Smooth muscle cell of the brain vasculature (primary cell): Measurements from ENCODE around the gene GALNT1.

Experiments
- DNase-seq: peaks from one replicate; pipeline ENCODE4 v3.0.0-alpha.2; 2012; ENCODE audit warnings: low read depth, low spot score

The GALNT1 gene

DNA sequence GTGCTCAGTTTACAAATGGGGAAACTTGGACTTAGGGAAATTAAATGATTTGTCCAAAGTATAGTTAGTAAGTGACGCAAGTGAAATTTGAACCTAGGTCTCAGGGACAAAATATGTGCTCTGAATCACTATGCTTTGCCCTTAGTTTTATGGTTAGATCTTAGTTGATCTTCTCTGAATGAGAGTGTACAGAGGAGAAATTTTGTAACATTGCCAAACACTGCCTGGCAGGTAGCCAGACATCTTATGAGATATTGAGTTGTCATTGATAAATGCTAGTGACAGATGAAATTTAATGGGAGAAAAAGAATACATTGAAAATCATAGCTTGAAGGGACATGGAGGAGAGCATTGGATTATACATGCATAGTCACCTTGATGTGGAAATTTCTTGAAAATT is 91.4 kb downstream of the GALNT1 start:
- no peak for DNase-seq

DNA sequence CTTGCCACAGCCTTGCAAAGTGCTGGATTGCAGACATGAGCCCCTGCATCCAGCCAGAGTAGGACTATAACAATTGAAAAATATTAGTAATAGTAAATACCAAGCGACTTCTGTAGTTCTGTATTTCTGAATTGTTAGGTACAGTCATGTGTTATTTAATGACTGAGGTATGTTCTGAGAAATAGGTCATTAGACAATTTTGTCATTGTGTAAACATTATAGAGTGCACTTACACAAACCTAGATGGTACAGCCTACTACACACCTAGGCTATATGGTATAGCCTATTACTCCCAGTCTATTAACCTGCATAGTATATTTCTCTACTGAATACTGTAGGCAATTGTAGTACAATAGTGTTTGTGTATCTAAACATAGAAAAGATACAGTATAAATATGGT is 92.1 kb downstream of the GALNT1 start:
- DNase-seq, result no peak

DNA sequence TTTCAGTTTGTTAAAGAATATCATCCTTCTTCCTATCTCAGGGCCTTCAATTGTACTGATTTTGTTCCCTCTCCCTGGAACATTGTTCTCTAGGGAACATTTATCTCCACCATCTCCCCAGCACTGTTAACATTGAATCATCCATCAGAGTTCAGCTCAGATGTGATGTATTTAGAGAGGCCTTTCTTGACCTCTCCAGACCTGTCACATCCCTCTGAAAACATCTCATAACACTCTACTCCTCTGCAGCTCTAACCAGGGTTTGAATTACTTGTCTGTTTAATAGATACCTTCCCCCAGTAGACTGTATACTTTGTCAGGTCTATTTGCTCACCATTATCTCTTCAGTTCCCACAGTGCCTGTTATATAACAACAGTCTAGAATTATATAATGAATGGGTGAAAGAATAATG is 98.6 kb downstream of the GALNT1 start:
- no peak for DNase-seq

DNA sequence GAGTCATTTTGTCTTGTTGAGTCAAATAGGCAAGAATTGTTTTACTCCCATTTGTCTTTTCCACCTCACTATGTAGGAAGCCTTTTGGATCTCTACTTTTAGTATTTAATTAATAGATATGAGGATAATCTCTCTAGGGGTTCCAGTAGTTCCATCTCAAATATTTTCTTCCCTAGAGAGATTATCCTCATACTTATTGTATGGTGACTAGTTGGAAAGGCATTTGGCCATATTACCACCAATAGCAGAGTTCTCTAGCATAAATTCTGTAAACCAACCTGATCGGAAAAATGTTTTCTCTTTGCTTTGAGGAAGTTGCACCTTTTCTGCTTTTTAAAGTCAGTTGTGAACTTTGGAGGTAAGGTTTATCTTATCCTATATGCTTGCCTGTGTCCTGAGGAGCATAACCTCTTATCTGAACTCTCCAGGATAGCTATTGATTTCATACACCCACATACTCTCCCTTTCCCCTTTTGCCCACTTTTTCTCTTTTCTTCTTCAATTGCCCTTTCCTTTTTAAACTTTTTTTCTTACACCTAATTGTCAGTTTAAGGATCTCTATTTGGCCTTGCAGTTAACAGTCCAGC is 100.8 kb downstream of the GALNT1 start:
- DNase-seq, result no peak

DNA sequence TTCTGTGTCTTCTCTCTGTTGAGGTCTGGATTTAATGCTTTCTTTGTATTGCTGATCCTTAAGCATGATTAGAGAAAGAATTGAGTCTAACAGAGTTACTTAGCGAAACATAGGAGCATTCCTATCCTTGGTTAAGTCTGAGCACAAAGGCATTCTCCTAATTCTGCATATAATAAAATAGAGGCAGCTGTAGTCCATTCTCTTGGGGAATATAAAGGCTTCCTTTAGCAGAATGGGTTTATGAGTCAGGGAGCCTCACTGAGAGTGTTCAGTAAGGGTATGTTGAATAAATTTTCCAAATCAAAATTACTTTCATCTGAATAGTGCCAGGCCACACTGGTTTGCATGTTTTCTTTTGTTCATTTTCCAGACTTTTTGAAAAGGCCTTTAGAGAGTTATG is 101.5 kb downstream of the GALNT1 start:
- no peak for DNase-seq

DNA sequence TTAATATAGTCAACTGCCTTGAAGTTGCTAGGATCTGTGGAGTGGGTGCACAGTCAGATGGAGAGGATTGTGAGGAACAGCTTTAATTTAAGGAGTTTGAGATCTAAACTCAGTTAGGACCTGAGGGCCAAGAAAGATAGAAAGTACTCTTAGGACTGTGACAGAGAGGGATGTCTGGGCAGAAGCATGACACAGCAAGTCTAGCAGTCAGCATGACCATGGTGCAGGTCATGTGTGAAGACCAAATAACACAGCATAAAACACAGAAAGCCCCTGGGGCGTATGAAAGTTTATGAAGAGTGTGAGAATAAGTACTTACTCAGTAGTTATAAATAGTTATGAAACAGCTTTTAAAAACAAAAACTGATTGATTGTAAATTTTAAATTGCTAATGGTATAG is 107.2 kb downstream of the GALNT1 start:
- no peak for DNase-seq

DNA sequence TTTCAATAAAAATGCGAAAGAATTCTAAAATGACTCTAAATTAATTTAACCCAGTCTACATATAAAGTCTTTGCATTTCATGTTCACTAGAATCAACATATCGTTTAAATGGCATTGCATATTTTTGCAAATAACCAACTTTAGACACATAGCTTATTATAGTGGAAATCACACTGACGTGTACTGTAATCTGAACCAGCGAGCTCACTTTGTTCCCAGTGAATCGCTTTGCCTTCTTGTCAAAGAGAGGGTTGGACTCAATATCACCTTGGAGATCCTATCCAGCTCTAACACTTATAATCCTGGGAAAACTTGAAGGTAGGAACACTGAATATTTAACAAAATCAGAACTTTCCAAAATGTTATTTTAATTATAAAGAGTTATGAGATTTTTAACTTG is 108.2 kb downstream of the GALNT1 start:
- no peak for DNase-seq

DNA sequence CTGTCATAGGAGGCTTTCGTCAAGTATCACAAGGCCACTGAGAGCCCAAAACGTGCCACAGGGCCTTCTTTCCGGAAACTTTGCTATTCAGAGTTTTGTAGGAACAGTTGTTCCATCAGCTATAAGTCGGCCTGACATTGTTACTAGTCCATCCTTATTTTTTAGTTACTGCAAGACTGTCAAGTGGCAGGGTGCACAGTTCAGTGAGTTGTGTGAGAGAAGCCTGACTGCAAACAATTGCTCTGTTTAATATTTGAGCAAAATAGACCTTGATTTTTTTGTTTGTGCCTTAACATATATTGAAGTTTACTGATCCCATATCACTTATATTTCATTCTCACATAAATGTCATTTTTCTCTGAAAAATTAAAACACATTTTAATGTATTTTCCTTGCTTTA is 110.1 kb downstream of the GALNT1 start:
- no peak for DNase-seq

DNA sequence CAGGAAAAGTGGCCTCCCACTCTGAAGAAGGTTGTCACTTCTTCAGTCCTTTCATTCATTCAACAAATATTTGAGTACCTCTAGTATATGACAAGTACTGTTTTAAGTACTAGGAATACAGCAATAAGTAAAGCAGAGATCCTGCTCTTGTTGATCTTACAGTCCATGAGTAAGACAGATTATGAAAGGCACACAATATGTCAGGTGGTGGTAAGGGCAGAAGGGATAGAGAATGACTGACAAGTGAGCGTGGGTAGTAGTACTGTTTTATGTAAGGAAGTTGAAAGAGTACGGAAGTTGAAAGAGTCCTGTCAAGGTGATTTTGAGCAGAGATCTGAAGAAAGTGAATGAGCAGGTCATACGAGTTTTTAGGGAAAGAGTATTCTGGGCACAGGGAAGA is 111.3 kb downstream of the GALNT1 start:
- DNase-seq, result no peak

DNA sequence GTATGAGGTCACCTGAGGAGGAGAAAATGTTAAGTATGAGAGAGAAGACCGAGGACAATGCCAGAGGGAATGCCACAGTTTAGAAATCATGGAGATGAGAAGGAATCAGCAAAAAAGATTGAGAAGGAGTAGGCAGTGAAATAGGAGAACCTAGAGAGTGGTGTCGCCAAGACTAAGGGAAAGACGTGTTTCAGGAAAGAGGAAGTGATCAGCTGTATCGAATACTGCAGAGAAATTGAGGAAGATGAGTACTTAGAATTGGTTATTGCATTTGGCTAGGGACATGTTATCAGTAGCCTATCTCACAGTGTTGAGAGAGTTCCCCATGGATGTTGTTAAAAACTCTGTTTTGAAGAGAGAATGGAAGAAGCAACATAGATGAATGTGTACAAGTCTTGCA is 112.3 kb downstream of the GALNT1 start:
- no peak for DNase-seq

DNA sequence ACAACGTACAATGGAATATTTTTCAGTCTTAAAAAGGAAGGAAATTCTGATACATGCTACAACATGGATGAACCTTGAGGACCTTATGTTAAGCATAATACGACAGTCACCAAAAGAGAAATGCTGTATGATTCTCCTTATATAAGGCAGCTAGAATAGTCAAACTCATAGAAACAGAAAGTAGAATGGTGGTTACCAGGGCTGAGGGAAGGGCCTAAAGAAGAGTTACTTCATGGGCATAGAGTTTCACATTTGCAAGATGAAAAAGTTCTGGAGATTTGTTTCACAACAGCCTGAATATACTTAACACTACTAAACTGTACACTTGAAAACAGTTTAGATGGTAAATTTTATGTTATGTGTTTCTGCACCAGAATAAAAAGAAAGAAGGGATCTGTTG is 113.3 kb downstream of the GALNT1 start:
- no peak for DNase-seq

DNA sequence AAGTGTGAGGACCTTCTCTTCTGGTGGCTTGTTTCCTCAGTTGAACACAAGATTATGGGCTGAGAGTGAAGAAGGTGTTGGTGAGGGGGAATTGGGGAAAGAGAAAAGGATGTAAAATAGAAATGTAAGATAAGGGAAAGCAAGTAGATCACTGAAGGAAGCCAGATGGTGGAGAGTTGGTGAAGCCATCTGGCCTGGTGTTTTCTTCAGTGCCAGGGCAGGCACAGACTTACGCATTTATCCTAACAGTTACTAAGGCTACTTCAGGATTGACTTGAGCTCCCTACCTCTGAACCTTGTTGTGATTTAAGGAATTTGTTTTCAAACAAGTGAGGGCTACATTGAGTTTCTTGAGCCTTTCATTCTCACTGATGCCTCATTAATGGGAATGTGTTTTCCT is 113.8 kb downstream of the GALNT1 start:
- no peak for DNase-seq

DNA sequence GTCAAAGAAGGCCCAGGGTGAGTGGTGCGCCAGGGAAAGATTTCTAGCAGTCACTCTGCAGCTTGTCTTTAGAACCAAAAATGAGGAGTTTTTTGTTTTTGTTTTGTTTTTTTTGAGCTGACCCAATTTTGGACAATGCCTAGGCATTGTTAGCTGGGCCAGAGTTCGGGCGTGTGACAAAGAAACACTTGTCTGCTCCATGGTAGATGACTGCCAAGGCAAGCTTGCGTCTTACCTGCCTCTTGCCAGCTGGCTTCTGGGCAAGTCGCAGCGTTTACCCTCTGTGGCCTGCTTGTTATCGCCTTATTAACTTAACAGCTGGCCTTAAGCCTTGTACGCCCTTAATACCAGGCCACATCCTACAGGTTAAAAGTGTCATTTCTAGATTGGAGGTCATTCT is 114.3 kb downstream of the GALNT1 start:
- DNase-seq, result no peak

DNA sequence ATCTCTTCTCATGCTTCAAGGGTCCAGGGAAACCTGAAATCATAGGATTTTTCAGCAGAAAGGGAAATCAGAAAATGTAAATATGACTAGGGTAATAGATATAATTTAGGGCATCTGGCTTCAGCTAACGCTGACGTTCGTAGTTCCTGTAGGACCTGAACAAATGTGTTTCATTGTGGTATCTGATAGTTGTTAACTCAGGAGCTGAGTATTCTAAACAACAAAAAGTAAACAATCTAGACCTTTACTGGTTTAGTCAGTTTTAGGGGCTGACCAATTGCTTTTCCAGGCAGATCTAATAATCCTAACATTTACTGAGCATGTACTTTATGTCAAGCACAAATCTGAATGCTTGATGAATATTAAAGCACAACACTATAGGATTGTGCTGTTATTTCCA is 114.8 kb downstream of the GALNT1 start:
- no peak for DNase-seq

DNA sequence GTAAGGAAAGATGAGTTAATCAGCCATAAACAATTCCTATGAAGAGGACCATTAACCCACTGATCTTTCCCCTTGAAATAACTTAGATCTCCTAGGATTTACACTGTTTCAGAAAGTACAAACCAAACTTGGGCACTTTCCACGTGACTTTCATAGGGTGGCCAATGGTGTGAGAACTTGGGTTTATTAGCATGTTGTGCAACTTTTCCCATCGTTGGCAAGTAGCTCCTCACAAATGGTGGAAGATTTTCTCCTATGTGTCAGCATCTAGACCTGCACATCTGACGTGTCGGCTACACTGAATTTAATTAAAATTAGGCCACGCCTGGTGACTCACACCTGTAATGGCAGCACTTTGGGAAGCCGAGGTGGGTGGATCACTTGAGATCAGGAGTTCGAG is 116.3 kb downstream of the GALNT1 start:
- DNase-seq, result no peak

DNA sequence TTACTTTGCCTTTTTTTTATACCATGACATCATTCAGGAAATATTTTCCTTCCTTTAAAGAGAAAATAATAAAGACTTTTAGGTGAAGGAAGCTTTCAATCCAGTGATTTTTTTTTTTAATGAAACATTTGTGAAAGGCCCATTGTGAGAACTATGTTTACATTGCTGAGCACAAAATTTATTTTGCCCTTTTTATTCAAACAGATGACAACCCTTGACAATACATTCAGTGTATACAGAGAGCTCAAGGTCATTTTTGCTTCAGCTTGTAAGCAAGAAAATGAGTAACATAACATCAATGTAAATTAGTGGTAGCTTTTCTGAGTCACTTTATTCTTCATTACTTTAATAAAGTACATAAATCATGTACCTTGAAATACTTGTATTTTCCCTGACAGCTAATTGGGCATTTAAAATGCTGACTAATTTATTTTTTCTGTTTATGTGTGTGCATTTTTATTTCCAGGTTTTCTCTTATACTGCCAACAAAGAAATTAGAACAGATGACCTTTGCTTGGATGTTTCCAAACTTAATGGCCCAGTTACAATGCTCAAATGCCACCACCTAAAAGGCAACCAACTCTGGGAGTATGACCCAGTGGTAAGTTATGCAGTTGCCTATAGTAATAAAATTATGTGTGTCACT is 121.6 kb downstream of the GALNT1 start:
- DNase-seq, result no peak

DNA sequence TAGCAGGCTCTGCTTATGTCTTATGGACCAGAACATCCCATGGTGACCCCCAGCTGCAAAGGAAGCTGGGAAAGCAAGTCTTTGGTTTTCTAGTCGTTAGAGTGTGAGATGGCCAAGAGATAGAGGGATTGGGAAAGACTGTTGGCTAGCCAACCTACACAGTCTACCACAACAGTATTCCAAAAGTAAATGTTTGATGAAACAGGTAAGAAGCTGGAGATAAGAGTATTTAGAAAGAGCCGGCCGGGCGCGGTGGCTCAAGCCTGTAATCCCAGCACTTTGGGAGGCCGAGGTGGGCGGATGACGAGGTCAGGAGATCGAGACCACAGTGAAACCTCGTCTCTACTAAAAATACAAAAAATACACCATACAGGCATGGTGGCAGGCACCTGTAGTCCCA is 124.4 kb downstream of the GALNT1 start:
- no peak for DNase-seq

DNA sequence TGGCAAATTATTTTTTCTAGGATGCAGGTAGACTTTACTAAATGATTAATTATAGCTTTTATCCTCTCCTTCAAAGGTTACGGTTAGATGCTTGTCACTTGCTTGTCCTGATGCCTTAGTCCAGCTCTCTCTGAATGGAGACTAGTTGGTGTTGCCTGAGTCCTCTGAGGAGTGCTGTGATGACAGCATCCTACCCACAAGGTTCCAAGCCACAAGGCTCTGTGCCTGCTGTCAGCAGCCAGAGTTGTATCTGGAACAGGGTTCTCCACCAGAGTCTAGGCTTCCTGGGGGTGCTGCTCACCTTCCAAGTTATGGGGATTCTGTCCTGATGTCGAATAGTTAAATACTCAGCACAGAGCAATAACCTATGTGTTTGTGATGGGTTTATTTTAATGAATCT is 125.7 kb downstream of the GALNT1 start:
- DNase-seq, result no peak

DNA sequence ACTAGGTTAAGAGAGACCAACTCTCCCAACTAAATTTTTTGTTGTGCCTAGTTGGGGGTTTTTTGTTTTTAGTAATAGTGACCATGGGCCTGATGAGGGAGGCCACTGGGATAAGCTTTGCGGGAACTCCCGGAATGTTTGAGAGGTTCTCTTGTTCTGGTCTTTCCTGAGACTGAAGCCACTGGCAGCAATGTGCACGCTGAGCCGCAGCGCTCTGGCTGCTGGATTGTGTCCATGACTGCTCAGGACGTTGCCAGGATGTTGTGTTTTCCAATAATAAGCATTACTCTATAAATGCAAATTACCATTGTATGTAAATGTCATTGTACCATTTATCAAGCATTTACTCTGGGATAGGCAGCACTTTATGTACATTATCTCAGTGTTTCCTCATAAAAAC is 126.1 kb downstream of the GALNT1 start:
- DNase-seq, result no peak

DNA sequence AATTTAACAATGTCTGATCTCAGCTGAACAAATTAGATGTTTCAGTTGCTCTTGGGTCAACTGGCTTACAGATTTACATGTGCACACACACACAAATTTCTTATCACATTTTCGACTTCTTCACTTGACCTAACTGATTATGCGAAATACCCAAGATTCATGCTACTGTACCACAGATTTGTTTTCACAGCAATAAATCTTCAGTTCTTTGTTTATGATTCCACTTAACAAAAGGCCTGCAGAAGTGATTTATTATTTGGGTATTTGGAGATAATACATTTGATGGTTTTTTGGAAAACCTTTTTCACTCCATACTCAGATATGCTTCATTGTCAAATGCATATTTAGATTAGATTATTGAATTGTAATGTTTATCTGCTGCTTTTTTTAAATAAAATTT is 129.0 kb downstream of the GALNT1 start:
- DNase-seq, result no peak

DNA sequence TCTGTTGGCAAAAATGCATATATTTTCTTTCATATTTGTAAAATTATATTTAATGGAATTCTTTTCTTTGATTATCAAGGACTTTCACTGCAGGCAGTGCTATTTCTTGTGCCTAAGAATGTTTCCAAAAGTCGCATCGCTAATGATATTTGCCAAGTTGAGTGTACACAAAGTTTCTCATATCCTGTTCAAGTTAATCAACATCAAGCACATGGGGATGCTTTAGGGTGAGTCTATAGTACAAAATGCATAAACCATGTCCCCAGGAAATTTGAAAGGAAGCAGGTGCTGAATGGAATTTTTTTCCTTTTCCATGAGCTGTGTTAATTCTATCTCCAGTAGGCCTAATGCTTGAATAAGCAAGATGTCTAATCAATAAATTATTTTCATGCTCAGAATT is 129.7 kb downstream of the GALNT1 start:
- DNase-seq, result no peak

DNA sequence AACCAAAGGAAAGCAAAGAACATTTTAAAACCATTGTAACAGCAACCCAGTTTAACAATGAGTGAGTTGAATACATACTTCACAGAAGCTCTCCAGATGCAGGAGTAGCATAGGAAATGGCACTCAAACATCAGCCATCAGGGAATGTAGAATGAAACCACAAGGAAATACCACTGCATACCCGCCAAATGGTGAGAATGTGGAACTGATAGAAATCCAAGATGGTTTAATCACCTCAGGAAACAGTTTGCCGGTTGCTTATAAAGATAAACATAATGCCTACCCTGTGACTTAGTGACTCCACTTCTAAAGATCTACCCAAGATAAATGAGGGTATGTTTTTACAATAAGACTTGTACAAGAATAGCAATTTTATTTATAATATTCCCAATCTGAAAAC is 132.0 kb downstream of the GALNT1 start:
- no peak for DNase-seq

DNA sequence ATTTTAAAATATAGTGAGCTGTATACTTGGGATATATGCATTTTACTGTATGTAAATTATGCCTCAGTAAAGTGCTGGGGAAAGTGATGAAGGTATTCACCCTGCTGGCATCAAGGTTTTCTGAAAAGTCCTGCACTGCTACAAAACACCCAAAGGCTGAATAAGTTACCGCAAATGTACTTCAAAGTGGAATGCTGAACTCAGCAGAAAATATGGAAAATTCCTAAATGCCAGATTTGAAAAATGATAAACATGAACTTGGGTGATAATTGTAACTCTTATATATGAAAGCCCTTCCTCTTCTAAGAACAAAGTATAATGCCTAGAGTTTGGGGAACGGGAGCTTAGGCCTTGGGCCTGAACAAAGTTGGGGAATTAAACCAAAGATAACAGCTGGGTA is 133.0 kb downstream of the GALNT1 start:
- no peak for DNase-seq

DNA sequence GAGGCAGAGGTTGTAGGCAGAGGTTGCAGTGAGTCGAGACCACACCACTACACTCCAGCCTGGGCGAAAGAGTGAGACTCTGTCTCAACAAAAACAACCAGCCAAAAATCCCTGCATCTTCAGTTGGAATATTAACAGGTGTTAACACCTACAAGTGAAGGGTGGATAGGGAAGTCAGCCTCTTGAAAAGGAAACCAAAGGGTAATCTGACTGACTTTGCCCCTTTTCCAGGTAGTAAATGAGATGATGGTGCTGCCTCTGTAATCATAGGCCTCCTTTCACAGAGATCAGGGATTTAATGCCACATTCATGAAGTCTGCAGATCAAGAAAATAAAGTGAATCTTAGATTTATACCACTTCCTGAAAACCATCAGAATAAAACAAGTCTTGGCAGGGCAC is 133.6 kb downstream of the GALNT1 start:
- DNase-seq, result no peak
